Endometrial microvascular endothelial cells (primary cell): ENCODE results near the gene SNTG2. TPM values are rescaled to one million over a fixed set of nuclear protein-coding genes. Genes with fewer than 3 reads are reported as not detected.
"Not testable (repeated sequence)": the region's sequence is repeated elsewhere in the genome, so short reads cannot be mapped to it uniquely, and the experiment has no call there.

Experiments
- in situ Hi-C: cut with HindIII; loops from 2 replicates; pipeline ENCODE4 v1.10.0; 2017; ENCODE audit warnings: low sequenced_read_pairs, low pct_unique_long_range_greater_than_20kb; ENCODE audit errors: inconsistent ontology term
- total RNA-seq: library from RNA; depleted of rRNA; stranded (reverse); fragments of >200 nt; gene quantifications from one replicate; pipeline ENCODE4 v1.2.3, GENCODE V29; 2015; ENCODE audit errors: inconsistent ontology term

SNTG2 gene
- total RNA-seq, 1 donor from 2014 or later: not detected

DNA sequence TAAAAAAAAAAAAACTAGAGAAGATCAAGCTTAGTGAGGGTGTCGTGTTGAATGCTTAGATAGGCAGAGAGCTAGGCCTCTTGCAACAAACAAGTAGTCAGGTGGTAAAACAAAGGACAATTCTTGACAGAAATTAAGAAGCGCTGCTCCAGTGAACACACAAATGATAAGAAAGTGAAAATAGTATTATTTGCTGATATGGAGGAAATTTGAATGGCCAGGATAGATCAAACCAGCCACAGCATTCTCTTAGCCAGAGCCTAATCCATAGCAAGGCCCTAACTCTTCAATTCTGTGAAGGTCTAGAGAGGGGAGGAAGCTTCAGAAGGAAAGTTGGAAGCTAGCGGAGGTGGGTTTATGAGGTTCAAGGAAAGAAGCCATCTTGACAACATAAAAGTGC is 121.0 kb downstream of the SNTG2 start:
- in situ Hi-C loops: no loop called here

GRCh38 chr2:1072250-1072649 is 121.6 kb downstream of the SNTG2 start:
- in situ Hi-C loops: no loop called here

DNA sequence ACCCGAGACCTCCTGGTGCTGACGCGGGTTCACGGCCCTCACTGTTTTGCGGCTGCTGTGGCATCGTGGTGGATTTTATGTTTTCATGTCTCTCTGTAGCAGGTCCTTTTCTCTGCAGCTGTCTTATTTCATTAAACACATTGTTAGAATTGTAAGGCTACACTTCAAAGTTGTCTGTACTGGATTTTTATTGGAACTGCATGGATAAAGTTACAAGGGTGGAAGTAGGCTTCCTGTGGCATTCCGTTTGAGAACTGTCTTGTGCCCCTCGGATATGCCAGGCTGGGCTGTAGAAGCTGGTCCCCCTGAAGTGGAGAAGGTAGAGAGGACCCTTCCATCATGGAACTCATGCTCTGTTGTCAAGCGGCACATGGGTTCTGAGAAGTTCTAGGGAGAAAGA is 127.3 kb downstream of the SNTG2 start:
- in situ Hi-C loops: no loop called here

GRCh38 chr2:1078326-1078725 is 127.7 kb downstream of the SNTG2 start:
- in situ Hi-C loops: no loop called here

- in situ Hi-C loops: no loop called here
Measured at GRCh38 chr2:1079873-1080799, 129.5 kb downstream of the SNTG2 start.

DNA sequence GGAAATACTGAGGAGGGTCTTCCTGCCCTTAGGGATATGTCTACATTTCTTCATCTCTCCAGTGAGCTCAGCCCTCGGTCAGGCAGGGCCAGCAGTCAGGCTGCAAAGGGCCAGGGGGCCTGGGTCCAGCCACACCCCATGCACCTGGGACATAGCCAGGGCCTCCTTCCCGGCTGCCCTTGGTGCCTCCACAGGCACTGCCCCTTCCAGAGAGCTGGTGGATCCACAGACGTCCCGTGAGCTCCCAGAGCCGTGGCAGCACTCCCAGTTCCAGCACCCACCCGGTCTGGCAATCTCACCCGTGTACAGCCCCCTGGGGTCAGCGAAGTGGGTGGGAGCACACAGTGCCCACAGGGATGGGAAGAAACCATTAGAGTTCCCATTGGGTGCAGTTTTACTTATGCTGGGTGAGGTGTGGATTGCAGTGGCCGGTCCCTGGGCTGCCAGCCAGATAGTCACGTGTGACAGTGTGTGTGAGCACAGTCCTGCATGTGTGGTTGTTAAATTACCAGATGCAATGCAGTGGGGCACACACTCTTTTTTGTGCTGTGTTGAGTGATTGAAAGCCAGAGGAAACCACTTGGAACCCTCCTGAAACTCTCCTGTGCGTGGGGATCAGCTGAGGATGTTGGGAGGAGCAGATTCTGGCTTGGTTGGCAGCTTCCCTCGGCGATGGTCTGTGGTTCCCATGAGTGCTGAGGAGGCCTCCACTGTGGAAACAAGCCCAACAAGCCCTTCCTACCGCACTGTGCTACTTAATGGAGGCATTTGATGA is 131.0 kb downstream of the SNTG2 start:
- in situ Hi-C loops: no loop called here

GRCh38 chr2:1082456-1083205 is 132.0 kb downstream of the SNTG2 start:
- in situ Hi-C loops: no loop called here

- in situ Hi-C loops: no loop called here
Measured at GRCh38 chr2:1088192-1088860, 137.7 kb downstream of the SNTG2 start.

GRCh38 chr2:1088940-1089339 is 138.3 kb downstream of the SNTG2 start:
- in situ Hi-C loops: no loop called here

GRCh38 chr2:1091895-1092585 is 141.4 kb downstream of the SNTG2 start:
- in situ Hi-C loops: no loop called here

GRCh38 chr2:1093668-1094067 is 143.0 kb downstream of the SNTG2 start:
- in situ Hi-C loops: not testable (repeated sequence)

DNA sequence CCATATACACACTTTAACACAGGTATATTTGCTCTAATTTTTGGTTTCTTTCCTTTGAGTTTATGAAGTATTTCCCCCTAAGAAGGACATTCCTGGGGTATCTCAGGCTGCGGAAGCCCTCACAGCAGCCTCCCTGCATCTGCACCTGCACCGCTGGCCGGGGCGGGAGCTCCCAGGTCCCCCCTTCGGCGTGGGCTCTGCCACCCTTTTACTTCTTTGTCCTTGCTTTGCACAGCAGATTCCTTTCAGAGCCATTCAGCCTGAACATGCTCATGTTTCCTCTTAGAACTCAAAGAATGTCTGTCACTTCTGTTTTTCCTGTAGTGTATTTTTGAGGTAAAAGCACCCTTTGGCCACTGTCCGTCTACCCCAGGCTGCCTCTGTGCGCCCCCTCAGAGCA is 146.5 kb downstream of the SNTG2 start:
- in situ Hi-C loops: no loop called here

- in situ Hi-C loops: no loop called here
Measured at GRCh38 chr2:1099418-1099817, 148.8 kb downstream of the SNTG2 start.

GRCh38 chr2:1101011-1101782 is 150.5 kb downstream of the SNTG2 start:
- in situ Hi-C loops: no loop called here

- in situ Hi-C loops: no loop called here
Measured at GRCh38 chr2:1101982-1102590, 151.4 kb downstream of the SNTG2 start.

DNA sequence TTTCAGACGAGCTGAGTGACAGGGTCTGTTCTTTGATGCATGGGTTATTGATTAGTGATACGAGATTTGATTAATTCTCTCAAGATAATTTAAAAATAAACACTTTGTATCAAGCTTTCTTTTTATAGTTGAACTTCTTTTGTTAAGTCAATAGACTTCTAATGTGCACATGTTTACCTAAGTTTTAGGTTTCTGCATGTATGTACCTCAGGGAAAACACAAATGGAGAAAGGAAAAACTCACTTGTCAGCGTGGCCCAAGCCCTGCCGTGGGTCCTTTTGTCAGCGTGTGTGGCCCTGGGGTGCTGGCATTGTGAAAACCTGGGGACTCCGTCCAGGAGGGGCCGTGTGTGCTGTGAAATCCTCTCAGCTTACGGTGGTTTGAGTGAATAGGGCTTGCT is 153.7 kb downstream of the SNTG2 start:
- in situ Hi-C loops: no loop called here

- in situ Hi-C loops: not testable (repeated sequence)
Measured at GRCh38 chr2:1106344-1106743, 155.7 kb downstream of the SNTG2 start.
